HCEC 1CT (cell line): ENCODE measurements around the gene UBE2V1.
"Not testable (repeated sequence)": the region's sequence is repeated elsewhere in the genome, so short reads cannot be mapped to it uniquely, and the experiment has no call there.

Source experiments
- DNase-seq: peaks from one replicate; pipeline ENCODE4 v3.0.0-alpha.2; 2017

The UBE2V1 gene

GRCh38 chr20:50136822-50137599 lies 24.1 kb upstream of the UBE2V1 start:
- DNase-seq: peak; percentile 78

GRCh38 chr20:50135157-50135556 lies 22.2 kb upstream of the UBE2V1 start:
- DNase-seq: not testable (repeated sequence)

GRCh38 chr20:50133474-50134217 lies 20.7 kb upstream of the UBE2V1 start:
- DNase-seq: no peak

DNA sequence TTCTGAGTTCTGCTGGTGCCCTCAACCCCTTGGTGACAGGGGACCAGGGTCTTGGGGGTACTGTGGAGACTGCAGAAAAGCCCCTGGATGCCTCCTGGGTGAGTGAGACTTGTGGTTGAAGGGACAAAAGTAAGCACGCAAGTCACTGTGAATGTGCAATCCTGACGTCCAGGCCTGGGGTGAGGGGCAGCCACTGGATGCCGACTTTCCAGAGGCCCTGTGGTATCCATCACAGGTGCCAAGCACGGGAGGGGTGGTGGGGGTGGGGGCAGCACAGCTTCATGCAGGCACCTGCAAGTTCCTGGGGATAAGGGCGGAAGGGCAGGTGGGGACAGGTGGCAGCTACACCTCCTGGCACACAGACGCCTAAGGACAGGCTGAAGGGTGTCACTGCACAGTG lies 20.1 kb upstream of the UBE2V1 start:
- DNase-seq: no peak

GRCh38 chr20:50130995-50131394 lies 18.0 kb upstream of the UBE2V1 start:
- peak; percentile 33 for DNase-seq

DNA sequence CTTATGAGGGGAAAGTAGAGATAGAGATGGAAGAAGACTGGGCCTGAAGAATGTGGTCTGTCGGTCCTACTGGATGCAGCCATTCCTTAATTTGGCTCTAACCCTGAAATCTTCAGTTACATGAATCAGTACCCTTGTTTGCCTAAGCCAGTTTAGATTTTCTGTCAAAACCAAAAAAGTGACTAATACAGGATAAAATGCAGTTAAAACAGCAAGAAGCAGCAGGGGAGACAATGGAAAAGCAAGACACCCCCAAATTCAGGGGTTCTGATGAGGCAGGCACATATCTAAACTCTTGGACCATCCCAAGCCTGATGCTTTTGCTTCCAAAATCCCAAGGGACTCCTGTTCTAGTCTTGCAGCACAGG lies 17.4 kb upstream of the UBE2V1 start:
- peak; percentile 25 for DNase-seq

DNA sequence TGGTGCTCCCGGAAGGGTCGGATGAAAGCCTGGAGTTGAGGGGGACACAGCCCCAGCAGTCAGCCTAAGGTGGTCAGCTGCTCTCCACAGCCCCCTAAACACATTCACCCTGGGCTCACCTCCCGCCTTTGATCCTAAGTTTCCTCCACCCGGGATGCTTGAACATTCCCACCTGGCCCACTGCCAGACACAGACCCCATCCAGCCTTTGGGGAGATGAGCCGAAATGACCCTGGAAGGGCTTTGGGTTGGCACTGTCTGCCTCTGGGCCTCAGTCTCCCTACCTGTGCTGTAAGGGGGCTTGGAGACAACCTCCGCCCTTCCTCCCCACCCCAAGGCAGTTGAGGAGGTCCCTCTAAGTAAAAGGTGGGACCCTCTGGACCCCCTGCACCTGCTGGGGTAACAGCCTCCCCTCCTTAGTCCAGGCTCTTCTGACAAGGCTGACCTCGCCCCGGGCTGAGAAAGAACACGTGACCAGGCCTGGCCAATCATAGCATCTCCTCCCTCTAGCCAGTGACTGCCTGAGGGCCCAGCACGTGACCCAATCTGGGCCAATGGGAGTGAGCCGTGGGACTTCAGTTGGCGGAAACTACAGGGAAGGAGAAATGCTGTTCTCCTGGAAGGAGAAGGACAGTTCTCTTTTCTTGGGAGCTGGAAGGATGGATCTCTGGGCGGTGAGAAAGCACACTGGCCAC lies 16.9 kb upstream of the UBE2V1 start:
- DNase-seq: no peak

- DNase-seq: no peak
These were observed 15.6 kb upstream of the UBE2V1 start for GRCh38 chr20:50128520-50128905.

GRCh38 chr20:50127587-50128519 lies 14.9 kb upstream of the UBE2V1 start:
- no peak for DNase-seq

DNA sequence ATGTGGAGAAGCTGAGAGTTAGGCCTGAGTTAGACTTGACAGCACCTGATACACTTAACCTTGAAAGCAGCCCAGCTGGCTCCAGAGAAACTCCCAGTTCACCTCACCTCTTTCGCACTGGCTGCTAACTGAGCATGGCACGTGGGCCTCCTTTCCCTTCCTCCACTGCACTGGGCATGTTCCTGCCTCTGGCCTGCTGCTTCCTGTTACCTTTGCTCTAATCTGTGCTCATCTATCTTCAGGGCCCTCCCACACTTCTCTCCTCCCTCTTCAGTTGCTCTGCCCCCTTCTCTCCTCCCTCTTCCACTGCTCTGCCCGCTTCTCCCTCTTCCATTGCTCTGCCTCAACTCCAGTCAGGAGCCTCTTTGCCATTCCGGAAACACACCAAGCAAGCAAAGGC lies 13.7 kb upstream of the UBE2V1 start:
- DNase-seq: no peak

DNA sequence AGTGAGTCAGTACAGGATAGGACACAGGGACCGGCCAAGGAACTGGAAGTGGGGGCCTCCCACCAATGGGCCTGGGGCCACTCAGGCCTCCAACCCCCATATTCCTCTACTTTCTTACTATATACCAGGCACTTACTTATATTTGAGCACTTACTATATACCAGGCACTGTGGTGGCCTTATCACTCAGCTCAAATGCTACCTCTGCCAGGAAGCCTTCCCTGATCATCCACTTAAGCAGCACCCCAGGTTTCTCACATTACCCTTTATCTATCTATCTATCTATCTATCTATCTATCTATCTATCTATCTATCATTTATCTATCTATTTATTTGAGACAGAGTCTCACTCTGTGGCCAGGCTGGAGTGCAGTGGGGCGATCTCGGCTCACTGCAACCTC lies 12.3 kb upstream of the UBE2V1 start:
- DNase-seq: no peak

DNA sequence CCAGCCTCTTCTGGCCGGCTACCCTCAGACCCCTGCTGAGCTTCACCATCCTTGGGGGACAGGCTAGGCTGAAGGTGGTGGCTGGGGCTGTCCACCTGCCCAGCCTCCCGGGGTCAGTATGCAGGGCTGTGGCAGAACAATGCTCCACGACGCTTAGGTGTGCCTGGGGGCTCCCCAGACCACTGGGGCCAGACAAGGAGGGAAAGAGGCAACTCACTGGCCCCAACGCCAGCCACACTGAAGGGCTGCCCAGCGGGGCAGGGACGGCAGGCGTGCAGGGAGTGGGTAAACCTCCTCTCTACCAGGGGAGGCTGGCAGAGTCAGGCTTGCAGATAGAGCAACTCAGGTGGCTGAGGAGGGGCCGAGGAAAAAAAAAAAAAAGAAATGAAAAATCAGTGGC lies 11.5 kb upstream of the UBE2V1 start:
- DNase-seq: no peak

DNA sequence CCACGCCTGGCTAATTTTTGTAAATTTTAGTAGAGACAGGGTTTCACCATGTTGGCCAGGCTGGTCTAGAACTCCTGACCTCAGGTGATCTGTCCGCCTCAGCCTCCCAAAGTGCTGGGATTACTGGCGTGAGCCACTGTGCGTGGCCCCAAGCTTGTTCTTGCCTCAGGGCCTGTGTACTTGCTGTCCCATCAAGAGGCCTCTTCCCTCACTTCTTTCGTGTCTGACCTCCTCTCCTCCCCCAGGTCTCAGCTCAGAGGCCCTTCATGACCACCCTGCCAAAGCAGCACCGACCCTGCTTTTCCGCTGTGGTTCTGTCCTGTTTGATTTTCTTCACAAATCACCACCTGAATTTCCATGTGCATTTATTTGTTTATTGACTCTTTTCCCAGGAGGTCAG lies 10.5 kb upstream of the UBE2V1 start:
- no peak for DNase-seq

GRCh38 chr20:50122763-50123162 lies 9.8 kb upstream of the UBE2V1 start:
- DNase-seq: no peak

GRCh38 chr20:50121858-50122271 lies 8.9 kb upstream of the UBE2V1 start:
- DNase-seq: peak; percentile 14

GRCh38 chr20:50120935-50121693 lies 8.2 kb upstream of the UBE2V1 start:
- DNase-seq: peak; percentile 56

GRCh38 chr20:50118203-50118602 lies 5.3 kb upstream of the UBE2V1 start:
- DNase-seq: no peak

DNA sequence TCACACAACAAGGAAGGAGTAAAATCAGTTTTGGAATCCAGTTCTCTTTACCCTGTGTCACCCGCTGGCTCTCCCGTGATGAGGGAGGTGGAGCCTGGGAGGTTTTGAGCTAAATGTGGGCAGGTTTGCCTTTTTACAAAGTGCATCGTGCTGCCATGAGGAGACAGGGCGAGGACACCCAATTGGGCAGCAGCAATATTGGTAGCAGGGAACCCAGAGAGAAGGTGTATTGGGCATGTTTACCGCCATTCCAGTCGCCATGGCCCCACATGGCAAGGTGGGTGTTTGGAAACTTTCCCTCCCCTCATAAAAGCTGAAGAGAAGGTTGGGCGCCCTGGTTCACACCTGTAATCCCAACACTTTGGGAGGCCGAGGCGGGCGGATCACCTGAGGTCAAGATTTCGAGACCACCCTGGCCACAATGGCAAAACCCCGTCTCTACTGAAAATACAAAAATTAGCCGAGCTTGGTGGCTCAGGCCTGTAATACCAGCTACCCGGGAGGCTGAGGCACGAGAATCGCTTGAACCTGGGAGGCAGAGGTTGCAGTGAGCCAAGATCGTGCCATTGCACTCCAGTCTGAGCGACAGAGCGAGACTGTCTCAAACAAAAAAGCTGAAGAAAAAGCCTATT lies 3.5 kb upstream of the UBE2V1 start:
- DNase-seq: no peak

GRCh38 chr20:50115591-50116367 lies 2.8 kb upstream of the UBE2V1 start:
- peak; percentile 98 for DNase-seq

GRCh38 chr20:50115041-50115512 lies 2.1 kb upstream of the UBE2V1 start:
- DNase-seq: no peak
